ENCODE data around the gene TGFBR3.

TGFBR3 gene

DNA sequence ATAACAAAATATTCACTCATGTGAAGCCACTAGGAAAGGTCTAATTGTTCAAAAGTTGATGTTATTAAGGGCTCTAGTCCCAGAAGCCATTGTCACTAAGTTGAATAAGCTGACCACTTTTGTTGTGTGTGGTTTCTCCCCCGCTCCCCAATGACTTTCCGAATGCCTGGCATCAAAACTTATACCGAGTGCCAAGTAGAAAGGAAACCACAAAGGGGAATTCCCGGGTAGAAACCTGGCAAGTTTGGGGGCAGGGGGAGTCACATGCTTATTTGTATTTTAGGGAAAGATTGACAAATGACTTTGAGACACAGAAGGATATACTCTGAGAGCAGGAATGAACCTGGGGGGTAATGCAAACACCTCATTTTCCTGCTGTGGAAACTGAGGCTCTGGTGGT lies 154.1 kb downstream of the TGFBR3 start:
- no peaks in the 10 kb centered on the region for H3K27me3 ChIP-seq (ENCODE audit: insufficient read depth, low read length)
- H3F3A ChIP-seq (ENCODE audit: insufficient read depth, low read length) = no peaks in the 10 kb centered on the region
- H4K20me1 ChIP-seq (ENCODE audit: insufficient read depth, low read length) = no peaks in the 10 kb centered on the region
- no peaks in the 10 kb centered on the region for H3K36me3 ChIP-seq (ENCODE audit: insufficient read depth, low read length)
- no peaks in the 10 kb centered on the region for H3K4me1 ChIP-seq (ENCODE audit: insufficient read depth, low read length, severe bottlenecking)
- no peak overlapping the region for H3K27ac ChIP-seq (ENCODE audit: low read depth, low read length, poor library complexity, severe bottlenecking)
- H2AFZ ChIP-seq (ENCODE audit: low read length) = no peak overlapping the region
- H3K9ac ChIP-seq (ENCODE audit: low read length) = no peak overlapping the region
- TF ChIP-seq EZH2 (IDR thresholded peaks at IDR 0.05; ENCODE audit: borderline replicate concordance, low read length) = no peak
- TF ChIP-seq, protein P1, sequence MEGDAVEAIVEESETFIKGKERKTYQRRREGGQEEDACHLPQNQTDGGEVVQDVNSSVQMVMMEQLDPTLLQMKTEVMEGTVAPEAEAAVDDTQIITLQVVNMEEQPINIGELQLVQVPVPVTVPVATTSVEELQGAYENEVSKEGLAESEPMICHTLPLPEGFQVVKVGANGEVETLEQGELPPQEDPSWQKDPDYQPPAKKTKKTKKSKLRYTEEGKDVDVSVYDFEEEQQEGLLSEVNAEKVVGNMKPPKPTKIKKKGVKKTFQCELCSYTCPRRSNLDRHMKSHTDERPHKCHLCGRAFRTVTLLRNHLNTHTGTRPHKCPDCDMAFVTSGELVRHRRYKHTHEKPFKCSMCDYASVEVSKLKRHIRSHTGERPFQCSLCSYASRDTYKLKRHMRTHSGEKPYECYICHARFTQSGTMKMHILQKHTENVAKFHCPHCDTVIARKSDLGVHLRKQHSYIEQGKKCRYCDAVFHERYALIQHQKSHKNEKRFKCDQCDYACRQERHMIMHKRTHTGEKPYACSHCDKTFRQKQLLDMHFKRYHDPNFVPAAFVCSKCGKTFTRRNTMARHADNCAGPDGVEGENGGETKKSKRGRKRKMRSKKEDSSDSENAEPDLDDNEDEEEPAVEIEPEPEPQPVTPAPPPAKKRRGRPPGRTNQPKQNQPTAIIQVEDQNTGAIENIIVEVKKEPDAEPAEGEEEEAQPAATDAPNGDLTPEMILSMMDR (IDR thresholded peaks at IDR 0.05; ENCODE audit: low read length) = no peak
- no peaks in the 10 kb centered on the region for H3K9me3 ChIP-seq (ENCODE audit: low read length)
- H3K9me2 ChIP-seq (ENCODE audit: low read depth, low read length) = no peaks in the 10 kb centered on the region
- no peaks in the 10 kb centered on the region for H3K79me2 ChIP-seq (ENCODE audit: insufficient read depth, low read length)
- H3K4me3 ChIP-seq (ENCODE audit: low read depth, low read length, poor library complexity, severe bottlenecking) = no peak overlapping the region
- H3K4me2 ChIP-seq (ENCODE audit: low read length) = no peak overlapping the region

GRCh38 chr1:91730801-91731732 lies 154.9 kb downstream of the TGFBR3 start:
- Histone ChIP-seq H2AFZ (ENCODE audit: low read length) (no peak overlapping the region), H3K9me3 (ENCODE audit: low read length) (no peaks in the 10 kb centered on the region), H3K9ac (ENCODE audit: low read length) (no peak overlapping the region), H3F3A (ENCODE audit: insufficient read depth, low read length) (no peaks in the 10 kb centered on the region), H3K27ac (ENCODE audit: low read depth, low read length, poor library complexity, severe bottlenecking) (no peak overlapping the region), H3K9me2 (ENCODE audit: low read depth, low read length) (no peaks in the 10 kb centered on the region), H3K4me2 (ENCODE audit: low read length) (no peak overlapping the region), H3K27me3 (ENCODE audit: insufficient read depth, low read length) (no peaks in the 10 kb centered on the region), H3K4me1 (ENCODE audit: insufficient read depth, low read length, severe bottlenecking) (no peaks in the 10 kb centered on the region), H3K4me3 (ENCODE audit: low read depth, low read length, poor library complexity, severe bottlenecking) (no peak overlapping the region), H3K79me2 (ENCODE audit: insufficient read depth, low read length) (no peaks in the 10 kb centered on the region), H4K20me1 (ENCODE audit: insufficient read depth, low read length) (no peaks in the 10 kb centered on the region), H3K36me3 (ENCODE audit: insufficient read depth, low read length) (no peaks in the 10 kb centered on the region)
- TF ChIP-seq, protein P1 (IDR thresholded peaks at IDR 0.05; ENCODE audit: low read length) = no peak
- no peak for TF ChIP-seq EZH2 (IDR thresholded peaks at IDR 0.05; ENCODE audit: borderline replicate concordance, low read length)

- H3K4me1 ChIP-seq (ENCODE audit: insufficient read depth, low read length, severe bottlenecking) = no peaks in the 10 kb centered on the region
- H2AFZ ChIP-seq (ENCODE audit: low read length) = no peak overlapping the region
- H3K27ac ChIP-seq (ENCODE audit: low read depth, low read length, poor library complexity, severe bottlenecking) = no peak overlapping the region
- H4K20me1 ChIP-seq (ENCODE audit: insufficient read depth, low read length) = no peaks in the 10 kb centered on the region
- TF ChIP-seq, protein P1 (IDR thresholded peaks at IDR 0.05; ENCODE audit: low read length) = no peak
- no peak for TF ChIP-seq EZH2 (IDR thresholded peaks at IDR 0.05; ENCODE audit: borderline replicate concordance, low read length)
- no peaks in the 10 kb centered on the region for H3K79me2 ChIP-seq (ENCODE audit: insufficient read depth, low read length)
- no peak overlapping the region for H3K9ac ChIP-seq (ENCODE audit: low read length)
- H3K4me2 ChIP-seq (ENCODE audit: low read length) = no peak overlapping the region
- no peaks in the 10 kb centered on the region for H3K36me3 ChIP-seq (ENCODE audit: insufficient read depth, low read length)
- H3K9me2 ChIP-seq (ENCODE audit: low read depth, low read length) = no peaks in the 10 kb centered on the region
- H3K27me3 ChIP-seq (ENCODE audit: insufficient read depth, low read length) = no peaks in the 10 kb centered on the region
- H3K4me3 ChIP-seq (ENCODE audit: low read depth, low read length, poor library complexity, severe bottlenecking) = no peak overlapping the region
- H3F3A ChIP-seq (ENCODE audit: insufficient read depth, low read length) = no peaks in the 10 kb centered on the region
- no peaks in the 10 kb centered on the region for H3K9me3 ChIP-seq (ENCODE audit: low read length)
Measured at GRCh38 chr1:91729621-91730358, 156.2 kb downstream of the TGFBR3 start.
